ENCODE measurements around the gene TMEM239.

The TMEM239 gene

DNA sequence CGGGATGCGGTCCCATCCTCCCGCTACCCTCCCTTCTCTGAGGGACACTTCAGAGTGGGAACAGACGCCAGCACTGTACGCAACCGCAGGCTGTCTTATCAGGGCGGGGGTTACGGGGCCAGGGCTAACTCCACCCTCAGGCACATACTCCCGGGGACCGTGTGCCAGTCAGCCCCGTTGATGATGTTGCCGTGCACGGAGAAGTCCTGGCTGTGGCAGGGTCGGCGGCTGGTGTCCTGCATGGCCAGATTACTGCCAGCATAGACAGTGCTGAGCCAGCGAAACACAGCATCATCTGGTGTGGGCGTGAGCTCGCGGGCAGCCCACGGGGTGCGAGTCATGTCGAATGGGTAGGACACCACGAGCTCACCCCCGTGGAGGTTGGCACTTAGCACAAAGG is 20.7 kb upstream of the TMEM239 start:
- no peak for DNase-seq (ENCODE audit: low read depth)
- no peak for TF ChIP-seq CTCF (IDR thresholded peaks at IDR 0.05; ENCODE audit: insufficient read depth, low read depth, low read length, missing control alignments)
- no peak overlapping the region for H3K4me3 ChIP-seq (ENCODE audit: low read length)

GRCh38 chr20:2796011-2796660 is 20.0 kb upstream of the TMEM239 start:
- no peak overlapping the region for H3K4me3 ChIP-seq (ENCODE audit: low read length)
- TF ChIP-seq CTCF (IDR thresholded peaks at IDR 0.05; ENCODE audit: insufficient read depth, low read depth, low read length, missing control alignments), result no peak
- DNase-seq (ENCODE audit: low read depth), result no peak

- DNase-seq (ENCODE audit: low read depth), result no peak
- no peak overlapping the region for H3K4me3 ChIP-seq (ENCODE audit: low read length)
- no peak for TF ChIP-seq CTCF (IDR thresholded peaks at IDR 0.05; ENCODE audit: insufficient read depth, low read depth, low read length, missing control alignments)
Observed at GRCh38 chr20:2797136-2797983, 18.8 kb upstream of the TMEM239 start.

DNA sequence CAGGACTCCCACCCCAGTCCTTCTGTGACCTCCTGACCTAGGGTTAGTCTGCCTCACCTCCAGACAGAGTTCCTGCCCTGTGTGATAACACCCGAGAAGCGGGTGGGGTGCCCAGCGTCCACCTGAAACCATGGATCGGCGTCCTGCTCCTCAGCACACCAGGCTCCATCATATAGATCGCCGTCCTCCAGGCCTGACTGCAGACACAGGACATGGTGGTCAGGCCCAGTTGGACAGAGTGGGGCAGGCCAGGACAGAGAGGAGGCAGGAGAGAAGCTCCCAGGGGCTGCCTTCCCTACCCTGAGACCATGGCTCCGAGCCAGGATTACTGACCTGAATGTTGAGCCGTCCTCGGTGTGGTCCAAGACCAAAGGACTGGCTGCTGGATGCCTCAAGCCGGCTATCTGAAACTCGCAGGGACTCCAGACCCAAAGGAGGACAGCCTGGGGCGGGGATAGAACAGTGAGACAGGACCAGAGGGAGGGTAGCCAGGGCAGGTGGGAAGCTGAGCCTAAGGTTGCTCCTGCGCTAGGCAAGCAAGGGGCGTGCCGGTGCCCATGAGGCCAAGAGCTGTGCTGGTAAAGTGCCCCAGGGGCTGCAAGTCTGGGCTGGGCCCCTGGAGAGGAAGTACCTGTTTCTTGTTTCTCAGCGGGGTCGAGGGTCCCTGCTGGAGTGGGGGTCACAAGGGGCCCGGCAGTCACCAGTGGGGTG is 17.9 kb upstream of the TMEM239 start:
- DNase-seq (ENCODE audit: low read depth), result no peak
- H3K4me3 ChIP-seq (ENCODE audit: low read length), result no peak overlapping the region
- TF ChIP-seq CTCF (IDR thresholded peaks at IDR 0.05; ENCODE audit: insufficient read depth, low read depth, low read length, missing control alignments), result no peak

DNA sequence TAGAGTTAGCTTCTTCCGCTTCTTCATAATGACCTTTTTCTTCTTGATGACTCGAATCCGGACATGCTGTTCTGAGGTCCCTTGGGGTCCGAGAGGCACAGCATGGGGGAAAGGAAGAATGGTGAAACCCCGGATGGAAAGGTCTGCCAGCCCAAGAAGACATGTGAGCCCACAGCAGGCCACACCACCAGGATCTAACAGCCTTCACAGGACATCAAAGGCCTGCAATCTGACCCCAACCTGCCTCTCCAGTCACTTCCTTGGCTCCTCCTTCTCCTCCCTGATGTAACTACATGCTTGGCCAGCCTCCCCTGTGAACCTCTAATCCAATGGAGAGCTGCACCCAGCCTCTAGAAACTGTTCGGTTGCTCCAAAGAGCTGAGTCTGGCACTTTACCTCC is 17.4 kb upstream of the TMEM239 start:
- H3K4me3 ChIP-seq (ENCODE audit: low read length), result no peak overlapping the region
- no peak for TF ChIP-seq CTCF (IDR thresholded peaks at IDR 0.05; ENCODE audit: insufficient read depth, low read depth, low read length, missing control alignments)
- no peak for DNase-seq (ENCODE audit: low read depth)

- DNase-seq (ENCODE audit: low read depth), result no peak
- H3K4me3 ChIP-seq (ENCODE audit: low read length), result no peak overlapping the region
- no peak for TF ChIP-seq CTCF (IDR thresholded peaks at IDR 0.05; ENCODE audit: insufficient read depth, low read depth, low read length, missing control alignments)
Observed at GRCh38 chr20:2799271-2799670, 16.9 kb upstream of the TMEM239 start.

Data from epithelial cell of esophagus (primary cell).